Measurements from ENCODE around the gene GCH1.
"Not testable (repeated sequence)": the region's sequence is repeated elsewhere in the genome, so short reads cannot be mapped to it uniquely, and the experiment has no call there.

GCH1 gene, protein sequence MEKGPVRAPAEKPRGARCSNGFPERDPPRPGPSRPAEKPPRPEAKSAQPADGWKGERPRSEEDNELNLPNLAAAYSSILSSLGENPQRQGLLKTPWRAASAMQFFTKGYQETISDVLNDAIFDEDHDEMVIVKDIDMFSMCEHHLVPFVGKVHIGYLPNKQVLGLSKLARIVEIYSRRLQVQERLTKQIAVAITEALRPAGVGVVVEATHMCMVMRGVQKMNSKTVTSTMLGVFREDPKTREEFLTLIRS

DNA sequence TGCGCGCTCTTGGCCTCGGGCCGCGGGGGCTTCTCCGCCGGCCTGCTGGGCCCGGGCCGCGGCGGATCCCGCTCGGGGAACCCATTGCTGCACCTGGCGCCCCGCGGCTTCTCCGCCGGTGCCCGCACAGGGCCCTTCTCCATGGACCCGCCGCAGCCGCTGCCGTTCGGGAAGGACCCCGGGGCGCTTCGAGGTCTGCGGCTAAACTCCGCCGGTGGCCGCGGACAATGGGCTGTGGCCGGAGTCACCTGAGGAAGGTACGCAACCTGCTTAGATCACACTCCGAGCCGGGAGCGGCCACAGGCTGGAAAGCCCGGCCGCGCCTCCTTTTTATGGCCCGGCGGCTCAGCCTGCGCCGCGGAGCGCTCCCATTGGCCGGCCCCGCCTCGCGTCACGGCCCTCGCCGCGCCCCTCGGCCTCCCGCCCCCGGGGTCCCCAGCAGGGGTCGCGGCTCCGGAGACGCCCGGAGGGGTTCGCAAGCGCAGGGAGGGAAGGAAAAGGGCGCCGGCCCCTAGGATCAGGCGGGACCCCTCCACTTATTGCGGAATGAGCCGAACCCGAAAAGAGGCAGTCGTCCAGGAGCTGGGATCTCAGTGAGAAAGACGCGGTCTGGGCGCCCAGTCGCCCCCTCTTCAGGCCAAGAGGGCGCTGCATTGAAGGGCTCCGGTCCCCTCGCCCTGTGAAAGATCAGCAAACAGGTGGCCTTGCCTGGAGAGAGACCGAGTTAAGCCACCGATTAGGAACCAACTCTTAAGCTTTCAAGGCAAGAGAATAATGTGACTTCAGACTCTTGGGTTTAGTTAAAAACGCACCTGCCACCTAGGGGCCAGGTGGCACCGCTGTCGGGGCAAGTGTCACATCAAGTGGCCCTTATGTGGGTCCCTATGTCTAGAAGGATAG, at the start of gene GCH1:
Gene GCH1, minus strand, starts transcription at position 306 of the 900 bp plus-strand sequence. Its CDS starts 163 bp downstream, at position 143.
- DNase-seq = peak; percentile 90

DNA sequence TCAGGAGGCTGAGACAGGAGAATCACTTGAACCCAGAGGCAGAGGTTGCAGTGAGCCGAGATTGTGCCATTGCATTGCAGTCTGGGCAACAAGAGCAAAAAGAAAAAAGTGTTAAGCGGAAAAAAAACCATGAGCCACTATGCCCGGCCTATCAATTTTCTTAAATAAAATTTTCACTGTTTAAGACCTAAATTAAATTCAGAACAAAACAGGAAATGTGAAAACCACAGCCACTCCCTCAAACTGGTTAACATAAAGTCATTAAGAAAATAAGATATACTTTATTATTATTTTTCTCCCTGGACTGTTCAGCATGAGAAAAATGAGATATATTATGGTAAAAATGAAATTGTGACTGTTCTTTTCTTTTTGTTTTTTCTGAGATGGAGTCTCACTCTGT, 44.6 kb upstream of the GCH1 start:
- no peak for DNase-seq

DNA sequence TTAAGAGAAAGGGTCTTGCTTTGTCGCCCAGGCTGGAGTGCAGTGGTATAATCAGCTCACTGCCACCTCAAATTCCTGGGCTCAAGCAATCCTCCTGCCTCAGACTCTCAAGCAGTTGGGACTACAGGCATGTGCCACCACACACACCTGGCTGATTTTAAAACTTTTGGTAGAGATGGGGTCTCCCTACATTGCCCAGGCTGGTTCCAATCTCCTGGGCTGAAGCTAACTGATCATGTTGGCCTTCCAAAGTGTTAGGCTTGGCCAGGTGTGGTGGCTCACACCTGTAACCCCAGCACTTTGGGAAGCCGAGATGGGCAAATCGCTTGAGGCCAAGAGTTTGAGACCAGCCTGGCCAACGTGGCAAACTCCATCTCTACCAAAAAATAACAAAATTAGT, 43.9 kb upstream of the GCH1 start:
- no peak for DNase-seq

DNA sequence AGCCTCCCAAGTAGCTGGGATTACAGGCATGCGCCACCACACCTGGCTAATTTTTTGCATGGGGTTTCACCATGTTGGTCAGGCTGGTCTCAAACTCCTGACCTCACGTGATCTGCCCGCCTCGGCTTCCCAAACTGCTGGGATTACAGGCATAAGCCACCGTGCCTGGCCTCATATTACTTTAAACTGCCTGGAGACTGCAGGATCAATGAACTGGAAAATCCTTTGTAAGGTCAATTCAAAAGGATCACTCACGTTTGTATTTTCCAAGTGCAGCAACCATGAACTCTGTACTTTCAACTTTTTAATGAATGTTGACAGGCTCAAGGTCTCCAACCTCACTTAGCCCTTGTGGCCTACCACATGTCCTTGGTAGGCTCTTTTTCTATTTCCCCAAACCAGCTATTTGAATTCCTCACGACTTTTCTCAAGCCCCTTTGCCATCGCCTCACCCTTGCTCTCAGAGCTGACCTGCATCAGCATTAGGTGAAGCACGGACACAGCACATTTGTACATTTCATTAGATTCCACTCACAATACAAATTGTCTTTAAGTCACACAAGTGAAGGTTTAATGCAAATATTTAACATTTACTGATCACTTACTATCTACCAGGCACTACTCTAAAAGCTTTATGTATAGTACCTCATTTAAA, 42.2 kb upstream of the GCH1 start:
- DNase-seq = no peak

DNA sequence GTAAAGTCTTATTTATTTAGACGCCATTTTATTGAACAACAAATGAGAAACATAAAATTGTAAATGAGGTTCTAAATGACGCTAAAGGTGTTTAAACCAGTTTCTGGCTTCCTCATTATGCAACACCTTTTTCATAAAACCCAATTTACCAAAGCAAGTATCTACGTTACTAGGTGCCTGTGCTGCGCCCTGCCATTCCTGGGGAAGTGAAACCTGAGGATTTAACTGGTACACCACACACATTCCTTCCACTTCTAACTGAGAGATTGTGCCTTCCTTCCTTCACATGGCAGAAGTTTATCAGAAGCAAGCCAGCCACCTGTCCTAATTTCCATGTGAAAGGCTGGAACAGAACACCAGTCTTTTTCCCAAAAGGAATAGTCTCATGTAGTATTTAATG, 40.3 kb upstream of the GCH1 start:
- DNase-seq = no peak

DNA sequence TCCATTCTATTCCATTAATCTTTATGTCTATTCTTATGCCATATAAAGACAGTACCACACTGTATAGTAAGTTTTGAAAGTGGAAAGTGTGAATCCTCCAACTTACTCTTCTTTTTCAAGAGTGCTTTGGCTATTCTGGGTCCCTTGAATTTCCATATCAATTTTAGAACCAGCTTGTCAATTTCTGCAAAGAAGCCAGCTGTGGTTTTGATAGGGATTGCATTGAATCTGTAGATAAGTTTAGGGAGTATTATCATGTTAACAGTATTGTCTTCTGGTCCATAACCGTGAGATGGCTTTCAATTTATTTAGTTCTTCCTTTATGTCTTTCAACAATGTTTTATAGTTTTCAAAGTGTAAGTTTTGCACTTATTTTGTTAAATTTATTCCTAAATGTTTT, 34.2 kb upstream of the GCH1 start:
- no peak for DNase-seq

DNA sequence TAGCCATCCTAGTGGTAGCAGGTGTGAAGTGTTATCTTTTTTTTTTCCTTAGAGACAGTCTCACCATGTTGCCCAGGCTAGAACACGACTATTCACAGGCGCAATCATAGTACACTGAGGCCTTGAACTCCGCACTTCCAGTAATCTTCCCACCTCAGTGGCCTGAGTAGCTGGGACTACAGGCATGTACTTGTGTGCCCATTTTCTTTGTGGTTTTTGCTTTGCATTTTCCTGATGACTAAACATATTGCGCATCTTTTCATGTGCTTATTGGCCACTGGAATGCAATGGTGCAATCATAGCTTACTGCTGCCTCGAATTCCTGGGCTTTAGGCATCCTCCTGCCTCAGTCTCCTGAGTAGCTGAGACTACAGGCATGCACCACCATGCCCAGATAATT, 33.3 kb upstream of the GCH1 start:
- no peak for DNase-seq

DNA sequence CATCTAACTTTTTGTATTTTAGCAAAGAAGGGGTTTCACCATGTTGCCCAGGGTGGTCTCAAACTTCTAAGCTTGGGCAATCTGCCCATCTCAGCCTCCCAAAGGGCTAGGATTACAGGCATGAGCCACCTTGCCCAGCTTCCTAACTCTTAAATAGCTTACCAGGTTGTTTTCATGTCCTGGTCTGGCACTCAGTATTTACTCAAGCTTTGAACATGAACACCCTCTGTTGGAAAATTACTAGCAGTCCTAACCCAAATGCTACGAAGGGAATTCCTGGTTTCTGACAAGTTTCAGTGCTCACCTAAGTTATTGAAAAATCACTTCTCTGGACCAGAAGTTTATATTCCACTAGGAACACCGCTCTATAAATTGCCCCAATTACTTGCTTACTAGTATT, 32.5 kb upstream of the GCH1 start:
- DNase-seq = no peak

DNA sequence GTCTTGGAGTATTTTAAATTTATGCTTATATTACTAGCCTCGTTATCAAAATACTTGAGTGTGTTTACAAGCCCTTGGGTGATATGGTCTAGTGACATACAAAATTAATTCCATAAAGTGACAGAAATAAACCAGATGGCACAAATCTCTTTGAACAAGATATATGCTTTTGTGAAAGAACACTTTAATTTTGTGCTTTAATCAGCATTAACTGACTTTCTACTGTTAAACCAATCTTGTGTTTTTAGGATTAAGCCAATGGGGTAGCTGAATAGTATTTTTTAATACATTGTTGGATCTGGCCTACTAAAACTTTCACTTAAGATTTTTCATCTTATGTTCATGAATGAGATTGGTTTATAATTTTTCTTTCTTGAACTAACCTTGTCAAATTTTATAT, 30.4 kb upstream of the GCH1 start:
- no peak for DNase-seq

DNA sequence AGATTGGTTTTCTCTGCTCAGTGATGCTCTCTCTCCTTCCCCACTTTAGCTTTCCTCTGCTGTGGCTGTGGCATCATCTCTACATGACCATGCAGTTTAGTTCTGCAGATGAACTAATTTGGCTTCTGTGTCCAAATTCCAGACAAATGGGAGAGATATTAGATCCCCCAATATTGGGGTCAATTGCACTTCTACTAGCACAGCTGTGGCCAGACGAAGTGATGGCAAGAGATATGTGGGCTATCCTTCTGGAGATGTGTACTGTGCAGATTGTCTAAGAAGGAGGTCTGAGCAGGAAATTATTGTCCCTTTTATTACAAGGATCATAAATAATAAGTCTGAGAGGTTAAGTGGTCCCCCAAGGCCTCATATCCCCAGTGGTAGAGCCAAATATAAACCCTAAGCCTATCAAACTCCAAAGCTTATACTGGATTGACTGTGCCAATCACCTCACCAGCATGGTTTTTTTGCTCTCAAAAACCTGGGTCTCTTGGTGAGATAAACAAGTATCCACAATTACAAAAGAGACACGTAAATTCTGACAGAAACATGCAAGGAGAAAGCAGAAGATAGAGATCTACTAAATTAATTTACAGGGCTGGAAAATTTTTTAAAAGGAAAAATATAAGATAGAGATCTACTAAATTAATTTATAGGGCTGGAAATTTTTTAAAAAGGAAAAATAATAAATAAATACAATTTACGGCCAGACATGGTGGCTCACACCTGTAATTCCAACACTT, 29.1 kb upstream of the GCH1 start:
- DNase-seq = no peak

DNA sequence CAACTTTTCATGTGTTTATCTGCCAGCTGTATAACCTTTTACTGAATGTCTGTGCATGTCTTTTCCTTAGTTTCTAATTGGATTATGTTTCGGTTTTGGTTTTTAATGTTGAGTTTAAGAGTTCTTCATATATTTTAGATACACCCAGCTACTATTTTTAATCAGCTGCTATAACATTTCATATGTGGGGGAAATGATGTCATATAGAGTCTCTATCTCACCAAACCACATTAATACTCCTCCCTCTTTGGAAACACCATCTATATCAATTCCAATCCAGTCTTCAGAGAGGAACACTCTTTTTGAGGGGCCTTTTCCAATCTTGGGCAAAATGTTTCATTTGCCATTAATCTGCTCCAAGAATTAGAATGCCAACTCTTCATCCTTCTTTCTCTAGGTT, 28.5 kb upstream of the GCH1 start:
- DNase-seq = no peak

DNA sequence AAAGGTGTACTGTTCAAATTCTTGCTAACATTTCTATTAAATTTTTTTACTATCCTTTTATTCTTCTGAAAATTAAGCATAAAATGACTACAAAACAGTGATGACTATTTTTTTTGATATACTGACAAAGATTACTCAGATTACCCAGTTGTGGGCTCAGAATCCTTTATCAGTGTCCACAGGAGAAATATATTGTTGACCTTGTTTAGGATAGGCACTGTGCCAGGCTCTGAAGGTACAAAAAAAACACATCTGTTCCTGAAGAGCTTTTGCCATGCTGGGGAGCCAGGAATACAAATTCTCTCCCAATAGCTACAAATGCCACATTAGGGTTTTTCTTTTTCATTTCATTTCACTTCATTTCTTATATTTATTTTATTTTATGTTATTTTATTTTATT, 26.9 kb upstream of the GCH1 start:
- no peak for DNase-seq

DNA sequence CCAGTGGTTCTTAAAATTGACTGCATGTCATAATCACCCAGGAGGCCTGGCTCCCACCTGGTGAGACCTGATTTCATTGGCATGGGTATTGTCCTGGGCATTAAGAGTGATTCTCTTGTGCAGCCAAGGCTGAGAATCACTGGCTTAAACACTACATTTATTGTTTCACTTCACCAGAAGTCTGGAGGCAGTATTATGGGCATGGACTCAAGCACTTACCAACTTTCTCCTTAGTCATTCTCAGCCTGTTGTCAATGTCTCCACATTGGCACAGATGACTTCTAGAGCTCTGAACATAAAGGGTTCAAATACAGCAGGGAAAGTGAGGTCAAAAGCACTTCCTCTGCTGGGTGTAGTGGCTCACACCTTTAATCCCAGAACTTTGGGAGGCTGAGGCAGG, 25.6 kb upstream of the GCH1 start:
- no peak for DNase-seq

DNA sequence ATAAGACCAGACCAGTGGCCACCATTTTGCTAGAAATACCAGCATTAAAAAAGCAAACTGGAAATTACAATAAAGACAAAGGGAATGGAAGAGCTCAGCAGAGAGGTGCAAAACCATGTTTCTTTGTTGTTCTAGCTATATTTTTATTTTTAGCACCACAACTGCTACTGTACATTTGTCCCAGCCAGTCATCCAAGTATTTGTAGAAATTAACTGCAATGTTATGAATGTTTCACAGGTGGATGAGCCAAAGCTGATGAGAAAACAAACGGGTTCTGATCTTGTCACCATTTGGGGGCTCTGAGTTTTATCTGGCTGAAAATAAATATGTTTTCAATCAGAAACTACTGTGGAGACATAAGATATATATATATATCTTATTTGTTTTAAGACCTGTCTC, 24.9 kb upstream of the GCH1 start:
- no peak for DNase-seq

DNA sequence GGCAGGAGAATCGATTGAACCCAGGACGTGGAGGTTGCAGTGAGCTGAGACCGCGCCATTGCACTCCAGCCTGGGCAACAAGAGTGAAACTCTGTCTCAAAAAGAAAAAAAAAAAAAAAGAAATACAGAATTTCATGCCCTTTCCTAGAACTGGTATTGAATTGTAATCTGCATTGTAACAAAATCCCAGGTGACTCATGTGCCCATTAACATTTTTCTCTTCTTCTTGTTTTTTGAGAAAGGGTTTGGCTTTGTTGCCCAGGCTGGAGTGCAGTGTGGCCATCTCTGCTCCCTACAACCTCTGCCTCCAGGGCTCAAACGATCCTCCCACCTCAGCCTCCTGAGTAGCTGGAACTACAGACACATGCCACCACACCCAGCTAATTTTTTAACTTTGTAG, 23.9 kb upstream of the GCH1 start:
- not testable (repeated sequence) for DNase-seq

DNA sequence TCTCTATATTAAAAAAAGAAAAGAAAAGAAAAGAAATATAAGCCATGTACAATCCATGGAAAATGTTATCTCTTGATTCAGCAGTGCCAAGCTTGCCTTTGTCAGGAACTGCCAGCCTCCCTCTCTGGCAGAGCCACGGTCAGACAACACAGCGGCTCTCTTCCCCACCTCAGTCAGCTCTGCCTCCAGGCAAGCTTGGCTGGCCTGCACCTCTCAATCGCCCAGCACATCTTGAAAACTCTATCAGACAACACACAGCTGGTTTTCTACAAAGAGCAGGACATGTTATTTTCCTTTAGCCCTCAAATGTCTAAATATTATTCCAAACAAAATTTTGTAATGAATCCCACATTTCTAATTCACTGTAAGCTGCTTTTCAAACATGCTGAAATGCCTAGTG, 20.0 kb upstream of the GCH1 start:
- no peak for DNase-seq

DNA sequence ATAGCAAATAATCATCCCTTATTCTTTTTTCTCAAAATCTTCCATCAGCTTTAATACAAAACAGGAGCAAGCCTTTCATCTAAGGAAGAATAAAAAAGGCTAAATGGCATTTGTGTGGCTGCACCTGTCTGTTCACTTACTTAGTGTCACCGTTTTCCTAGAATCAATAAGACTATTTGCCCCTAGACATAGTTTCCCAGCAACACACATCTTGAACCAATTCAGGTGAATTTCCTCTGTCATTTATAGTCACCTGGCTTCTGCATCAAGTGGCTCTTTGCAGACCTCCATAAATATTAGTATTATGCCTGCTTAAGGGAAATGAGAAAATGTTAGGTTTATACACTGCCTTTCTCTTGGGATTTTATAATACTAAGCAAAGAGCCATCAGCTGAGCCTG, 17.4 kb upstream of the GCH1 start:
- DNase-seq = no peak

DNA sequence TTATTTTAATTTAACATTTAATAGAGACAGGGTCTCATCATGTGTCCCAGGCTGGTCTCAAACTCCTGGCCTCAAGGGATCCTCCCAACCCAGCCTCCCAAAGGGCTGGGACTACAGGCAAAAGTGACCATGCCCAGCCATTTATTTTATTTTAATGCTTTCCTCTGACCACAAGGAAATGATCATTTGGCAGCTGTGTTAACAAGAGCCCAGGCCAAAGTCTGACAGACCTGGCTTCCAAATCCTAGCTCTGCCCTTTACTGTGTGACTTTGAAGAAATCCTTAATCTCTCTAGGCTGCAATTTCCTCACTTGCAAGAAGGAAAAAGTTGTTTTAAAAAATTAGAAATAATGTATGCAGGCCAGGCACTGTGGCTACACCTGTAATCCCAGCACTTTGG, 16.7 kb upstream of the GCH1 start:
- DNase-seq = no peak

DNA sequence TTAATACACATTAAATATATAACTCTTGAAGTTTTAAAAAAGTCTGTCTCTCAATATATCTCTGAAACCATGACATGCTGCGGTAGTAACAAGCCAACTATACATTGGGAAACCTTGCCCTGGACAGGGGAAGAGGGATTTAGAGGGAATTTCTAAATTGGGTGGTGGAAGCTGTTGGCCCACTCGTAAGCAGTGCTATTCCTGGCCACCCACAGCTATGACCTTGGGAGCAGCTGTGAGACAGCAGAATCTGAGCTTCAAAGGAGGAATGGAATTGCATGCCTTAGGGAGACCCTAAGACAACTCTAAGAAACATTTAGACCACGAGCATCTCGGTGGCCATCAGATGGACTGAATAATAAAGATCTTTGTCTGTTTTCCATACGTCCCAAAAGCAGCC, 15.8 kb upstream of the GCH1 start:
- DNase-seq = no peak

DNA sequence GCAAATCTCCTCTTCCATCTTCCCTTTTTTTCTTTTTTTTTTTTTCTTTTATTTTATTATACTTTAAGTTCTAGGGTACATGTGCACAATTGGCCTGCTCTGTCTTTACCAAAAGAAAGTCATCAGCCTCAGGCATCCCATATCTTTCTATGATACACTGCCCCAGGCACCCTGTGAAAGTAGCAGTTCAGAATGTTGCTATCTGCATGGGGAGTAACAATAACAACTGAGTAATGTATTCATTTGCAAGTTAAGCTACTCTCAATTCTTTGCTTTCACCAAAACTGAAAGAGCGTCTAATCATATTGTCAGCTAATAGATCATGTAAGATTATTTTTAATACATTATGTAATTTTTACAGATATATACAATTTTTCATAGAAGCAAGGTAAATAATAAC, 13.5 kb upstream of the GCH1 start:
- no peak for DNase-seq

DNA sequence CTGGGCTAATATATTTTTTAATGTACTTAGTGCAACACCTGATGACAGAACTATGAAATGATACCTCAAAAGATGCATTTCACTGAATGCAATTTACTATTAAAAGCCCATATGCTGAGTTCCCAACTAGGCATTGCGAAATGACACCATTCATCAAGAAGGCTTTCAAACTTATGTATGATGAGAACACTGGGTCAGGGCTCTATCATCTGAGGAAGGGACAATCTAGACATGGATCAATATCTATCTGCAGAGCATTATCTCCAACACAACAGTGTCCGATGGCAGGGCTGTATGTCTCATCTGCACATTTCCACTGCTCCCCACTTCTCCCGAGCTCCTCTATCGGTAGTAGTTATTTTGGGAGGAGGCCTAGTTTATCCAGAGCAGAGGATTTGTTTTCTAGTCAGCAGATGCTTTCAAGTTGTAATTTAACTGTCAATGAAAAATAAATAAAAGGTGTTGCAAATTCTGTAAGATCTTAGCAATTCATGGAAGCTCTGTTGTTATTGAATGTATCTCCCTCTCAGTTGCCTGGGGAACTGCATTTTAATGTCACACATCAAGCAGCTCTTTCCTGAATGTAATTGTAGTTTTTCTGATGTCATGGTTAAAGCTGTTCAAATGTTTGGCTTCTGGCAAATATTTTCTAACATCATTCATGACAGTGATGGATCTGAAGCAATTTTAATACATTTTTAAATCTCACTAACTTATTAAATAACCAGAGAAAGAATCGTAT, 7.4 kb upstream of the GCH1 start:
- no peak for DNase-seq

DNA sequence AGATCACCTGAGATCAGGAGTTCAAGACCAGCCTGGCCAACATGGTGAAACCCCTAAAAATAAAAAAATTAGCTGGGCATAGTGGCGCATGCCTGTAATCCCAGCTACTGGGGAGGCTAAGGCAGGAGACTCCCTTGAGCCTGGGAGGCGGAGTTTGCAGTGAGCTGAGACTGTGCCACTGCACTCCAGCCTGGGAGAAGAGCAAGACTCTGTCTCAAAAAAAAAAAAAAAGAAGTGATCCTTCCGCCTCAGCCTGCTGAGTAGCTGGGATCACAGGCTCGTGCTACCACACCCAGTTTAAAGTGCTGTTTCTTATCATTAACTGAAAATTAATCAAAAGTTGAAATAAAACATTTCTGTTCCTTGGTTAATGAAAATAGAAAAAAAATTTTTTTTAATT, 6.3 kb upstream of the GCH1 start:
- DNase-seq = not testable (repeated sequence)

DNA sequence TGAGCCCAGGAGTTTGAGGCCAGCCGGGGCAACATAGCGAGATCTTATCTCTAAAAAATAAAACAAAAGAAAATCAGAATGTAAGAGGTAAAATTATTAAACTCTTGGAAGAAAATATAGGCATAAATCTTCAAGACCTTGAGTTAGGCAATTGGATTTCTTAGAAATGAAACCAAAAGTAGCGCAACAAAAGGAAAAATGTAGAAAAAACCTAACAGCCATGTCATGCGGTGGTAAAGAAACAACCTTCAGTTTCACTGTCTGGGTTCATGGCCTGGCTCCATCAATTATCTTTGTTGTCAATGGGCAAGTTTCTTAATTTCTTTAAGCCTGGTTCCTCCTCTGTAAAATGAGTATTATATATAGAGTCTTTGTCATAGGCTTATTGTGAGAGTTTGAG, 5.6 kb upstream of the GCH1 start:
- no peak for DNase-seq

Data from NCI-H510A (cell line).